ENCODE data around the gene ALG1. TPM values are rescaled to one million over a fixed set of nuclear protein-coding genes. Genes with fewer than 3 reads are reported as not detected.

The ALG1 gene
- total RNA-seq, 1 donor: 37.7 TPM

GRCh38 chr16:5059386-5060072, 12.1 kb upstream of the ALG1 start:
- H3K4me3 ChIP-seq (ENCODE audit: low read depth, low read length): no peak overlapping the region
- no peak for TF ChIP-seq CTCF (IDR thresholded peaks at IDR 0.05; ENCODE audit: insufficient read depth, low read length)
- no peak for DNase-seq (ENCODE audit: low read depth)

- DNase-seq (ENCODE audit: low read depth): no peak
- no peak overlapping the region for H3K4me3 ChIP-seq (ENCODE audit: low read depth, low read length)
- no peak for TF ChIP-seq CTCF (IDR thresholded peaks at IDR 0.05; ENCODE audit: insufficient read depth, low read length)
Observed at GRCh38 chr16:5060073-5060641, 11.5 kb upstream of the ALG1 start.

- no peak overlapping the region for H3K4me3 ChIP-seq (ENCODE audit: low read depth, low read length)
- TF ChIP-seq CTCF (IDR thresholded peaks at IDR 0.05; ENCODE audit: insufficient read depth, low read length): no peak
- no peak for DNase-seq (ENCODE audit: low read depth)
Observed at GRCh38 chr16:5062051-5062450, 9.6 kb upstream of the ALG1 start.

- no peak for TF ChIP-seq CTCF (IDR thresholded peaks at IDR 0.05; ENCODE audit: insufficient read depth, low read length)
- H3K4me3 ChIP-seq (ENCODE audit: low read depth, low read length): no peak overlapping the region
- no peak for DNase-seq (ENCODE audit: low read depth)
Observed at GRCh38 chr16:5062790-5063765, 8.6 kb upstream of the ALG1 start.

GRCh38 chr16:5064915-5065314, 6.7 kb upstream of the ALG1 start:
- no peak overlapping the region for H3K4me3 ChIP-seq (ENCODE audit: low read depth, low read length)
- TF ChIP-seq CTCF (IDR thresholded peaks at IDR 0.05; ENCODE audit: insufficient read depth, low read length): no peak
- DNase-seq (ENCODE audit: low read depth): no peak

- no peak overlapping the region for H3K4me3 ChIP-seq (ENCODE audit: low read depth, low read length)
- TF ChIP-seq CTCF (IDR thresholded peaks at IDR 0.05; ENCODE audit: insufficient read depth, low read length): no peak
- no peak for DNase-seq (ENCODE audit: low read depth)
Observed at GRCh38 chr16:5065326-5065725, 6.3 kb upstream of the ALG1 start.

All from fibroblast of the aortic adventitia (primary cell).